ENCODE measurements around the gene SNAP47.

The SNAP47 gene

GRCh38 chr1:227747948-227748495 lies 12.8 kb downstream of the SNAP47 start:
- intact Hi-C loops (cut with DNase I), result no loop called here
- peak in 3 of 10 donors; percentile 21 to 70 (median 60) for DNase-seq

DNA sequence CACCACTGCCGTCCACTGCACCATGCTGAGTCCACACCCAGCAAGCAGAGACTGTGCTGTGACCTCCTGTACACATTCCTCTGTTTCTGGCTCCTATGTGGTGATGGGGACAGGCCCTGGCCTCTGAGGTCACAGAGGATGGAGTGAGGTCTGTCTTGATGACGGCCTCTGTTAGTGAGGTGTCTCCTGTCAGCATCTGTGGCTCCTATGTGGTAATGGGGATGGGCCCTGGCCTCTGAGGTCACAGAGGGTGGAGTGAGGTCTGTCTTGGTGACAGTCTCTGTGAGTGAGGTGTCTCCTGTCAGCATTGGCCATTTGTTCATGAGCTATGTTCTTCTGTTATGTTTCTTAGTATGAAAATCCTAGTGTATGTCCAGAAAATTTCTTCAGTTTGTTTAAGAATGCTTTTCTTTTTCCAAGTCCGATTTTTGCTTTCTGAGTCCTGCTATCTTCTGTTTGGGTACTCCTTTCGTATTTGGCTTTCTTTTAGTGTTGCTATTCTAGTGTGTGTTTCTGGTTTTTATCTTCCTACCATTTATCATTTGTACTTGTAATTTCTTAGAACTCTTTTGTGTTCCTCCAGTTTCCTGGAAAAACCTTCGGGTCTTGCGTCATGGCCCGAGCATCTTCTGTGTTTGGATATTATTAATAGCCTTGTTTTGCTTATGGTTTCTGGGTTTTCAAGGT lies 13.4 kb downstream of the SNAP47 start:
- DNase-seq, result no peak
- intact Hi-C loops (cut with DNase I), result no loop called here

DNA sequence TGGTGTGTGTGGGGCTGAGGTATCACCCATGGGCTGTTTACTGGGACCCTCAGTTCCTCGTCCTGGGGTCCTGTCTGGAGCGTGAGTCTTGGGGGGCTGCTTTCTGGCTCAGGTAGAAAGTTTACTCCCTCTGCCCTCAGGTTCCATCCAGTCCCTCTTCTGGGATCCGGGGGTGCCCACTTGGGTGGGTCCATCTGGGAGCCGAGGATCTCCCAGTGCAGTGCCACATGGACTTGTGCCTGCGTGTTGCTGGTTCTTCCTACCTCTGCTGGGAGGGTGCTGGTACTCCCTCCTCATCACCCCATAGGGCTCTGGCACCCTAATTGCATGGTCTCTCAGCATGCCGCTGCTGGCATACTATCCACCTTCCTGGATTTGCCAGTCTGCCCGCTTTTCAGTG lies 14.0 kb downstream of the SNAP47 start:
- intact Hi-C loops (cut with DNase I), result no loop called here
- DNase-seq, result peak in 2 of 10 donors; percentile 13 to 73

DNA sequence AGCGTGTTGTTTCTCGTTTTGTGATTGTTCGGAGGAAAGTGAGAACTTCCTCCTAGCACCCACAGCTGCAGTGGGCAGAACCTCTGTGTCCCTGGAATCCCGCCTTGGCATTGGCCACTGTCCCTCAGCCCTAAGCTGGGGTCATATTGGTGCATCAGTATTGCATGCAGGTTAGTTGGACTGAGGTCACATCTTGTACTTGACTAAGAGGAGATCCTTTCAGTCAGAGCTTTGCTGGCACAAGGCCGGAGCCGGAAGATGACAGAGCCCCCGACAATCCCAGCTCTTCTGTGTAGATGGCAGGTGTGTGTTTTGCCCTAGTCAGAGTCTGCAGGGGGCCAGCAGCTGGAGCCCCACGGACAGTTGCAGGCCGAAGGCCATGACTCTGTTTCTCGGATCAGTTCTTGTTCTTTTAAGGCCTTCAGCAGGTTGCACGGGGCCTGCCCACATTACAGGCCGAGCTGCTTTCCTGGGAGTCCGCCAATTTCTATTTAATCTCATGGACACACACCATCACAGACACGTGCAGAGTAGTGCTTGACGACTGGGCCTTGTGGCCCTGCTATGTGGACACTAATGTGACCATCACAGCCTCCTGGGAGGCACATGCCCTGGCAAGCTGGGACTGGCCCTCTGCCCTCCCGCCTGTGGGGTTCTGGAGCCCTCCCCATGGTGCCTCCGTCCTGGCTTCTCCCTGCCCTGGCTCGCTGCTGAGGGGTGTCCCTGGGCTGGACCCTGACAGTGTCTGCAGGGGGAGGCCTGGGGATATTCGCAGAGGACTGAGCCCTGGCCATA lies 14.9 kb downstream of the SNAP47 start:
- DNase-seq, result peak in 3 of 10 donors; percentile 52 to 74 (median 67)
- intact Hi-C loops (cut with DNase I), result no loop called here

- intact Hi-C loops (cut with DNase I), result no loop called here
- DNase-seq, result peak in 9 of 10 donors; percentile 41 to 92 (median 63)
These were observed 18.9 kb downstream of the SNAP47 start for GRCh38 chr1:227753999-227754711.

- intact Hi-C loops (cut with DNase I), result no loop called here
- peak in 2 of 10 donors; percentile 18 to 19 for DNase-seq
These were observed 19.7 kb downstream of the SNAP47 start for GRCh38 chr1:227754958-227755357.

DNA sequence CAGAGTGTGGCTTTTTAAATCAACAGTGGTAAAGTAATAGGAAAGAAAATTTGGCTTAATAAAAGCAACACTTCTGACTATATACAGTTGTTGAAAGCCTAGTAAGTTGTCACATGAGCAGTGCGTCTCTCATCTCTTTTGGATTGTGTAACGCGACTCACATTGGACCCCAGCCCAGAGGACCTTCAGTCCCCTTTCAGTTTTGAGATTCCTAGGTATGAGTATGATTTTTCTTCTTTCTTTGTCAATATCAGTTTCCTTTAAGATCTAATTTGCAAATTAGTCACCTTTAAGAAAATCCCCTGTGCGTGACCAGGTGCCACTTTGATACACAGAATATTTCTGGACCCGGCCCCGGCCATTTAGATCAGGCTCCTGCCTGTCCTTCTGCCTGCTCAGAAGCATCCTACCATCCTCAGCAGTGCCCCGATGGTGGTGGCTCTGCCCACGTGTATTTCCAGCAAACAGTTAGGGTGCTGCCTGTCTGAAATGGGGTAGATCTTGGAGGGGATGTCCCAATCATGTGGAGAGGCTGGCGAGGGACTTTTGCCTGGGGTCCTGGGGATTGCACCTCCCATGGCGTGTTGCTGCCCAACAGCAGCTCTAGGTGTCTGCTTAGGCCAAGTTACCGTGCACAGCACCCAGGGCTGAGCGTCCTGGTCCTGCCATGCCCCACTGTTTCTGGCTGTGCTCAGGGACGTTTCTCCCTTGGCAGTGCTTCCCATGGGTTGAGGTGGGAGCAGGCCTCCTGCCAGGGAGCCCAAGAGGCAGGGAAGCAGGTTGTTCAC lies 21.1 kb downstream of the SNAP47 start:
- intact Hi-C loops (cut with DNase I), result no loop called here
- DNase-seq, result peak in 2 of 10 donors; percentile 38 to 46

- intact Hi-C loops (cut with DNase I), result no loop called here
- DNase-seq, result peak in 1 of 10 donors; percentile 13
These were observed 22.5 kb downstream of the SNAP47 start for GRCh38 chr1:227757781-227758180.

DNA sequence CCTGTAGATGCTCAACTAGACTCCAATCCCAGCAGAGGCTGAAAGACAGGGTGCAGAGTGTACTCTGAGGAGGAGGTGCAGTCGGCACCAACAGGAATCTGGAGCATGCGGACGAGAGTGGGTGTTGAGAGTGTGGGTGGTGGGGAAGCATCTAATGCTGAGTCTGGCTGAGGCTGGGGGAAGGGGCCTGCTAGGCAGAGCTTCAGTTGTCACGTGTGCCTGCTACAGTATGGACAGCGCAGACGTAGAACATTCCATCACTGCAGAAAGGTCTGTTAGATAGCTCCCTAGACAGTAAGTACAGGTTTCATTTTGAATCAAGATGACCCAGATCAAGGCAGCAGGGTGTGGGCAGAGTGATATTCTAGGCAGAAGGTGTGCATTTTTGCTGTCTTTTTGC lies 23.1 kb downstream of the SNAP47 start:
- intact Hi-C loops (cut with DNase I), result no loop called here
- DNase-seq, result peak in 9 of 10 donors; percentile 33 to 95 (median 81)

GRCh38 chr1:227759341-227760300 lies 24.4 kb downstream of the SNAP47 start:
- intact Hi-C loops (cut with DNase I), result loop anchor here (10.0 kb wide), 1 partner anchor 325 kb away; the partner anchor contains the start of gene ARF1
- DNase-seq, result peak in 6 of 10 donors; percentile 37 to 91 (median 74)

GRCh38 chr1:227760377-227760776 lies 25.1 kb downstream of the SNAP47 start:
- intact Hi-C loops (cut with DNase I), result loop anchor here (10.0 kb wide), 1 partner anchor 324 kb away; the partner anchor contains the start of gene ARF1
- DNase-seq, result peak in 3 of 10 donors; percentile 27 to 50 (median 31)

DNA sequence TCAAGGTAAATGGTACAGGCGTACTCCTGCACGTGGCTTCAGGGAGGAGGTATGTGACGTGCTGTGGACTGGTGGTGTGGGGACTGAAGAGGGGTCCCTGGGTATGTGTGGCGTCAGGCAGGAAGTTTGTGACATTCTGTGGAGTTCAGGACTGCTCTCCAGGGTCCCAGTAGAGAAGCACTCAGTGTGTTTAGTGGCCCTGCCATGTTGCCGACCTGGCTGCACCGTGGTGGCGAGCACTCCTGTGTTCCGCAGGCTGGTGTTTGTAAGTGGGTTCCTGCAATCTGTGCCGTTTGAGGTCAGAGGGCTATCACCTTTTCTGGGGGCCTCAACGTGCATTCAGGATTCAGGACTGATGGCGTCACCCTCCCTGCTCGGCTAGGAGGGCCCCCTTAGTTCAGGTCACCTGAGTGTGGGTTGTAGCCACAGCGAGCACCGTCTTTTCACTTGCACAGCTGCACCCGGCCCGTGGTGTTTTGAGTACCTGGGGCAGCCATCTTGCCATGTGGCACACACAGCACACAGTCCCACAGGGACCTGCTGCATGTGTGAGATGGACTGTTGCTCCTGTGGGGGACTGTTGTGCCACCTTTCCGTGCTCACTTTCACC lies 26.5 kb downstream of the SNAP47 start:
- DNase-seq, result peak in 2 of 10 donors; percentile 80 to 81
- intact Hi-C loops (cut with DNase I), result loop anchor here (1.0 to 10.0 kb wide), 2 partner anchors 185 to 323 kb away; partner anchors contain the start of gene ARF1

GRCh38 chr1:227762231-227762911 lies 27.1 kb downstream of the SNAP47 start:
- peak; percentile 76 to 98 (median 86) for DNase-seq
- intact Hi-C loops (cut with DNase I), result loop anchor here (1.0 to 10.0 kb wide), 2 partner anchors 184 to 322 kb away; partner anchors contain the start of gene ARF1

DNA sequence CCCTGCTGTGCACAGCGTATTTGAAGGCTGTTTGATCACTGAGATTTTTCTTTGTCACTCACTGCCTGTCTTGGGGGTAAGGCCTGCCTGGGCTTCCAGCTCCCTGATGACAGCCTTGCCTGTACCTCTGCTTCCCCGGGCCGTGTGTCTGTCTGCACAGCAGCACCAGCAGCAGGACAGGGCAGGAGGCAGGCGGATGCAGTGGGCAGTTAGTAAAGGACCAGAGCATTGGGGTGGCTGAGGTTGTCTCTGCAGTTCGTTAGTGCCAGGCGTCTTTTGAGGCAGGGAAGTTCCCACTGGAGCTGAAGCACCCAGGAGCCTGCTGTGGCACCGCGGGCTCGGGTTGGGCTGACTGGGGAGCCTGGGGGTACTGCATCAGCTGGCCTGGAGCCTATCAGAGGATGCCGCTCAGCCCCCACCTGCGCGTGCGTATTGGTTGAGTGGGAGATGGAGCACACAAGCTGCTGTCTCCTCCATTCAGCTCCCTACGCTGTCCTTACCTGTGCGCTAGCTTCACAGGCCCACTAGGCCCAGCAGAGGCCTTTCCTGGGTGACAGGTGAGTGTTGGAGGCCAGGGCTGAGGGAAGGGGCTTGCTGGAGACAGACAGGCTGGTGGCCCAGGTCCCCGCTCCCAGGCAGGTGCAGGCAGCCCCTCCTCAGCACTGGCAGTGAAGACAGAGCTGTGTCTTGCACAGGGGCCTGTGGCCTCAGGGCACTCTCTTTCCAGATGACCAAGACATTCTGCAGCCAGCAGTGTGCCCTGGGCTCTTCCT lies 28.2 kb downstream of the SNAP47 start:
- intact Hi-C loops (cut with DNase I), result loop anchor here (10.0 kb wide), 1 partner anchor 321 kb away; the partner anchor contains the start of gene ARF1
- peak in 3 of 10 donors; percentile 73 to 76 (median 76) for DNase-seq

DNA sequence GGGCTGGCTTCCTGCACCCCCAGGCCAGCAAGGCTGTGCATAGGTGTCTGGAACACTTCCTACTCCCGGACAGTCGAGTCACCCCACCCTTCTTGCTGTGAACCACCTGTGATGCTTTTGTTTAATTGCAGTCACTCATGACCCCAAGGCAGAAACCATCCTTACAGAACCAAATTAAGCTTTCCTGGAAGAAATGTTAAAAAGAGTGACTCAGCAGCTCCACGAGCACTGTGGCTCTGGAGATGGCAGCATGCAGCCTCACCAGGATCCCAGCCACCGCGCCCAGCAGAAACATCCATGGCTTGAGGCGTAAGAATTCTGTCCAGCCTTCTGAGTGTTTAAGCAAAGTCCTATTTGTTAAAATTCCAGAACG lies 28.8 kb downstream of the SNAP47 start:
- peak in 3 of 10 donors; percentile 80 to 87 (median 80) for DNase-seq
- intact Hi-C loops (cut with DNase I), result loop anchor here (10.0 kb wide), 1 partner anchor 321 kb away; the partner anchor contains the start of gene ARF1
